Measurements from ENCODE around the gene ATP4A. TPM values are rescaled to one million over a fixed set of nuclear protein-coding genes. Genes with fewer than 3 reads are reported as not detected.
"Not testable (repeated sequence)": the region's sequence is repeated elsewhere in the genome, so short reads cannot be mapped to it uniquely, and the experiment has no call there.

ATP4A gene
- total RNA-seq, 4 donors from 2014 or later = 0.18 TPM; not detected in 3

DNA sequence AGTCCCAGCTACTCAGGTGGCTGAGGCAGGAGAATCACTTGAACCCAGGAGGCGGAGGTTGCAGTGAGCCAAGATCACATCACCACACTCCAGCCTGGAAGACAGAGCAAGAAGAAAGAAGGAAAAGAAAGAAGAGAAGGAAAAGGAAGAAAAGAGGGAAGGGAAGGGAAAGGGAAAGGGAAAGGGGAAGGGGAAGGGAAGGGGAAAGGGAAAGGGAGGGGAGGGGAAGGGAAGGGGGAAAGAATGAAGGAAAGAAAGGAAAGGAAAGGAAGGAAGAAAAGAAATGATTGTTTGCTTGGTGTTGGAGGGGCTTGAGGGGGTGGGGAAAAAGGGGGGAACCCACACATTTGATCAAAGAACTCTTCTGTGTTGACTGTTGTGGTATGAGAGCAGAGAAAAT, 32.5 kb upstream of the ATP4A start:
- Histone ChIP-seq H3K9me3 (no peaks in the 10 kb centered on the region), H3K27ac (no peak overlapping the region), H3K4me3 (no peak overlapping the region), H3K27me3 (peaks cover 0 to 9% (median 0%) of the 10 kb centered on the region in 4 donors), H3K4me1 (no peaks in the 10 kb centered on the region), H3K36me3 (no peaks in the 10 kb centered on the region)
- TF ChIP-seq POLR2A (IDR thresholded peaks at IDR 0.05) = no peak
- DNase-seq = no peak
- 91 to 100% methylated on average over 1 of the region's 1 CpG for WGBS, 2 donors
- intact Hi-C loops (cut with DNase I) = no loop called here

DNA sequence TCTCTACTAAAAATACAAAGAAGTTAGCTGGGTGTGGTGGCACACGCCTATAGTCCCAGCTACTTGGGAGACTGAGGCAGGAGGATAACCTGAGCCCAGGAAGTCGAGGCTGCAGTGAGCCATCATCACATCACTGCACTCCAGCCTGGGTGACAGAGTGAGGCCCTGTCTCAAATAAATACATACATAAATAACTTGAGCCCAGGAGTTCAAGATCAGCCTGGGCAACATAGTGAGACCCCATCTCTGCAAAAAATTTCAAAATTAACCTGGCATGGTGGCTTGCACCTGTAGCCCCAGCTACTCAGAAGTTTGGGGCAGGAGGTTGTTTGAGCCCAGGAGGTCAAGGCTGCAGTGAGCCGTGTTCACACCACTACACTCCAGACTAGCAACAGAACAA, 31.6 kb upstream of the ATP4A start:
- H3K9me3 ChIP-seq; H3K27ac ChIP-seq; H3K4me1 ChIP-seq; H3K27me3 ChIP-seq; H3K36me3 ChIP-seq; intact Hi-C loops (cut with DNase I); DNase-seq; H3K4me3 ChIP-seq: not testable (repeated sequence)
- 72 to 85% methylated on average over 3 of the region's 3 CpGs for WGBS, 2 donors

DNA sequence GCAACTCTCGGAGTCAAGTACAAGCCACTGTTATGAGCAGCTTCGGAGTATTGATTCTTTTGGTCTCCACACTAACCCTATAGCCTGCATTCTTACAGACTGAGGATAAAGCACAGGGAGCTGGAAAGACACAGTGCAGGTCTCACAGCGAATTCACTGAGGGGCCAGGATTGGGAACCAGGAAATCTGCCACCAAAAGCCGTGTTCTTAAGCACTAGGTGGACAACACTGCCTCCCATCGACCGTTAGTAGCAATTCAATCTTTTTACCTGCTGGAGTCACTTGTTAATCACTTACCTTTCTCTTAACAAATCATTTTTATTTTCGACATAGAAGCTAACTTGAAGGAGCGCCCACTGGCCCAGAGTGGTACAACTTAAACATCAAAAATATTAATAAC, 28.8 kb upstream of the ATP4A start:
- no peak overlapping the region for H3K27ac ChIP-seq
- H3K4me3 ChIP-seq = no peak overlapping the region
- H3K36me3 ChIP-seq = no peaks in the 10 kb centered on the region
- intact Hi-C loops (cut with DNase I) = no loop called here
- TF ChIP-seq, protein P1, sequence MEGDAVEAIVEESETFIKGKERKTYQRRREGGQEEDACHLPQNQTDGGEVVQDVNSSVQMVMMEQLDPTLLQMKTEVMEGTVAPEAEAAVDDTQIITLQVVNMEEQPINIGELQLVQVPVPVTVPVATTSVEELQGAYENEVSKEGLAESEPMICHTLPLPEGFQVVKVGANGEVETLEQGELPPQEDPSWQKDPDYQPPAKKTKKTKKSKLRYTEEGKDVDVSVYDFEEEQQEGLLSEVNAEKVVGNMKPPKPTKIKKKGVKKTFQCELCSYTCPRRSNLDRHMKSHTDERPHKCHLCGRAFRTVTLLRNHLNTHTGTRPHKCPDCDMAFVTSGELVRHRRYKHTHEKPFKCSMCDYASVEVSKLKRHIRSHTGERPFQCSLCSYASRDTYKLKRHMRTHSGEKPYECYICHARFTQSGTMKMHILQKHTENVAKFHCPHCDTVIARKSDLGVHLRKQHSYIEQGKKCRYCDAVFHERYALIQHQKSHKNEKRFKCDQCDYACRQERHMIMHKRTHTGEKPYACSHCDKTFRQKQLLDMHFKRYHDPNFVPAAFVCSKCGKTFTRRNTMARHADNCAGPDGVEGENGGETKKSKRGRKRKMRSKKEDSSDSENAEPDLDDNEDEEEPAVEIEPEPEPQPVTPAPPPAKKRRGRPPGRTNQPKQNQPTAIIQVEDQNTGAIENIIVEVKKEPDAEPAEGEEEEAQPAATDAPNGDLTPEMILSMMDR (IDR thresholded peaks at IDR 0.05) = peak in 4 of 6 experiments; percentile 16 to 50 (median 25)
- TF ChIP-seq POLR2A (IDR thresholded peaks at IDR 0.05) = no peak
- H3K4me1 ChIP-seq = no peaks in the 10 kb centered on the region
- no peaks in the 10 kb centered on the region for H3K9me3 ChIP-seq
- 27 to 29% methylated on average over 5 to 8 of the region's 8 CpGs for WGBS, 2 donors
- peaks cover 0 to 11% (median 0%) of the 10 kb centered on the region in 4 donors for H3K27me3 ChIP-seq
- no peak for DNase-seq

DNA sequence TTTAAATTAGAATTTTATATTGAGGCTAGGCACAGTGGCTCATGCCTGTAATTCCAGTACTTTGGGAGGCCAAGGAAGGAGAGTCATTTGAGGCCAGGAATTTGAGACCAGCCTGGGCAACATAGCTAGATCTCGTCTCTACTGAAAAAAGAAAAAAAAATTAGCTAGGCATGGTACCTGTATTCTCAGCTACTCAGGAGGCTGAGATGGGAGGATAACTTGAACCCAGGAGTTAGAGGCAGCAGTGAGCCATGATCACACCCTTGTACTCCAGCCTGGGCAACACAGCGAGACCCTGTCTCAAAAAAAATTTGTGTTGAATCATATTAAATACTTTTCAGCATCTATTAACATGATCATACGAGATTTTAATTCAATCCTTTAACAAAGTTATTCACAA, 27.4 kb upstream of the ATP4A start:
- TF ChIP-seq POLR2A (IDR thresholded peaks at IDR 0.05) = no peak
- TF ChIP-seq, protein P1 (IDR thresholded peaks at IDR 0.05) = no peak
- Histone ChIP-seq H3K4me1 (no peaks in the 10 kb centered on the region), H3K27ac (no peak overlapping the region), H3K9me3 (no peaks in the 10 kb centered on the region), H3K27me3 (peaks cover 0 to 24% (median 0%) of the 10 kb centered on the region in 4 donors), H3K4me3 (no peak overlapping the region), H3K36me3 (no peaks in the 10 kb centered on the region)
- intact Hi-C loops (cut with DNase I) = no loop called here
- DNase-seq = no peak
- WGBS, 2 donors = 65 to 69% methylated on average over 3 of the region's 3 CpGs

DNA sequence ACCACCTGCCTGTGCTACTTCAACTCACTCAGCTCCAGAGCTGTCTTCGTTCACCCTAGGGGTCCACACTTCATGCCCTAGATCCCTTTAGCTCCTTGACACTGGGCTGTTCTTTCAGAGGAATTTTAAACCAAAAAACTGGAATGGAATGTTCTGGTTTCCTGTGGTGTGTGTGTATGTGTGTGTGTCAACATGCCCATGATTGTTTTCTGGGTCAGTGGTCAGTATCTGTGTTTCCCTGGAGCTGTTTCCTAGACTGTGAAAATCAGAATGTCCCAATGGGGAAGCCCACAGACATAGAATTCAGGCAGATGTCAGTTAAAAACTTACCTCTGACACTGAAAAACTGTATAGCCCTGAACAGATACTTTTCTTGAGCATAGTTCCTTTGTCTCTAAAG, 23.9 kb upstream of the ATP4A start:
- peaks cover 0 to 44% (median 0%) of the 10 kb centered on the region in 4 donors for H3K27me3 ChIP-seq
- WGBS, 2 donors = 27 to 38% methylated on average over 1 of the region's 1 CpG
- no peaks in the 10 kb centered on the region for H3K36me3 ChIP-seq
- intact Hi-C loops (cut with DNase I) = no loop called here
- H3K27ac ChIP-seq = no peak overlapping the region
- no peak overlapping the region for H3K4me3 ChIP-seq
- no peak for TF ChIP-seq POLR2A (IDR thresholded peaks at IDR 0.05)
- TF ChIP-seq, protein P1 (IDR thresholded peaks at IDR 0.05) = no peak
- DNase-seq = no peak
- no peaks in the 10 kb centered on the region for H3K4me1 ChIP-seq
- H3K9me3 ChIP-seq = no peaks in the 10 kb centered on the region

DNA sequence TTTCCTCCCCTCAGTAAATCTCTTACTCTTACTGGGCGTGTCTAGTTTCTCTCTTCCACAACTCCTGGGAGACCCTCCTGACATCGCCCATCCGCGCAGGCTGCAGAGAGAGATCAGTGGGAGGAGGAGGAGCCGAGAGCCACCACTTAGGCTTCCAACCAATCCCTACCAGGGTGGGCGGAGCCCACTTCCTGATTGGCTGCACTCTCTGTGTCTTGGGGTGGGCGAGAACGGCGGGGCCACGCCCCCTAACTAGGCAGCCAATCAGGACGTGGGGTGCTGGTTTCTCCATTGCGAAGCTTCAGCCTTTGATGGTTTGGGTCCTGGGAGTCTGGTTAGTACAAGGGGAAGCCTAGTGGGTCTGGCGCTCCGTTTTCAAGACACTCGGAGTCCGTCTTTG, 22.4 kb upstream of the ATP4A start, which contains the start of gene PMIS2:
Gene PMIS2 (plus strand): TSS at position 326 of the 400 bp plus-strand sequence. CDS start 87 bp downstream, outside the sequence.
- no peak within 1 kb of the TSS for H3K4me3 ChIP-seq
- H3K27me3 ChIP-seq = peaks cover 0 to 39% (median 0%) of the 10 kb centered on the region in 4 donors
- no peaks in the 10 kb centered on the region for H3K36me3 ChIP-seq
- TF ChIP-seq, protein P1 (IDR thresholded peaks at IDR 0.05) = no peak
- no peak for TF ChIP-seq POLR2A (IDR thresholded peaks at IDR 0.05)
- H3K9me3 ChIP-seq = no peaks in the 10 kb centered on the region
- no peak within 1 kb of the TSS for H3K27ac ChIP-seq
- H3K4me1 ChIP-seq = no peaks in the 10 kb centered on the region
- no peak for DNase-seq
- WGBS, 2 donors = 49 to 83% methylated on average over 1 to 10 of the region's 16 CpGs
- intact Hi-C loops (cut with DNase I) = no loop called here
